ENCODE results near the gene SYCP2L.

GRCh38 chr6:11011787-11012234 is 125.0 kb downstream of the SYCP2L start:
- no peak for TF ChIP-seq CTCF (tag by site-specific recombination; IDR thresholded peaks at IDR 0.05)
- no peak for TF ChIP-seq ZNF239 (tag by site-specific recombination; IDR thresholded peaks at IDR 0.05)
- no peak for TF ChIP-seq SALL2 (tag by site-specific recombination; IDR thresholded peaks at IDR 0.05; ENCODE audit: borderline replicate concordance)
- TF ChIP-seq ZNF76 (tag by site-specific recombination; IDR thresholded peaks at IDR 0.05; ENCODE audit: borderline replicate concordance, low read depth) = no peak
- TF ChIP-seq ELK4 (IDR thresholded peaks at IDR 0.05; ENCODE audit: borderline replicate concordance, low read depth, low read length) = no peak
- no peak for TF ChIP-seq ATF2 (tag by site-specific recombination; IDR thresholded peaks at IDR 0.05; ENCODE audit: low read depth)
- no peak for TF ChIP-seq YY1 (tag by site-specific recombination; IDR thresholded peaks at IDR 0.05)
- TF ChIP-seq KLF7 (tag by site-specific recombination; IDR thresholded peaks at IDR 0.05; ENCODE audit: borderline replicate concordance) = no peak
- no peak for TF ChIP-seq ZNF24 (tag by site-specific recombination; IDR thresholded peaks at IDR 0.05)
- no peak for TF ChIP-seq PRDM10 (tag by site-specific recombination; IDR thresholded peaks at IDR 0.05)
- TF ChIP-seq ZSCAN30 (tag by site-specific recombination; IDR thresholded peaks at IDR 0.05) = no peak
- no peak for TF ChIP-seq ZNF704 (tag by site-specific recombination; IDR thresholded peaks at IDR 0.05)
